Measurements from ENCODE around the gene DLG5.

DNA sequence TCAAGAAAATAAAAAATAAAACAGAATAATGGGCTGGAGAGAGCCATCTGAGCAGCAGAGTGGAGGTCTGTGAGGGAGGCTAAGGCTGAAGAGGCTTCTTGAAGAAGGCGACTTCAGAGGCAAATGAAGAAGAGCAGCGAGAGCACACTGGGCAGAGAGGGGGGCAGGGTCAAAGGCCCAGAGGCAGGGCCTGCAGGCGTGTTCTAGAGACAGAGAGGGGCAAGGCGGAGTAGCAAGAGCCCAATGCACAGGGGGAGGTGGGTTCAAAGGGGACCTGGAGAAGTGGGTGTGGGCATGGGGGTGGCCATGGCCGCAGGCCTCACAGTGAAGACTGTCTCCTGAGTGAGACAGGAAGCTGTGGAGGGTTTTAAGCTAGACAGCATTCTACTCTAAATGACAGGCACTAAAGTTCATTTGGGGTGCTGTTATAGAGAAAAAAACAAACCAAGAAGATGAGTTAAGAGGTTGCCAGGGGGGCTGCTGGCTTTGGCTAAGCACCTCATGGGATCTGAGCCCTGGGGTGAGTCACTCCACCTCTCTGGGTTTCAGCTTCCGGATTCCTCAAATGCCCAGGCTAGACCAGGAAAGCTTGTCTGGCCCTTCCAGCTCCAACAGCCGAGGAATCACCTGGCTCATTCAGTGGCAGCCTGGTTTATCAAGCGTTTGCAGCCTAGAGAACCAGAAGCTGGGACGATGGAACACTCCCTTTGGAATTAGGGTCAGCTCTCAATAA is 81.7 kb downstream of the DLG5 start:
- TF ChIP-seq, protein P1, sequence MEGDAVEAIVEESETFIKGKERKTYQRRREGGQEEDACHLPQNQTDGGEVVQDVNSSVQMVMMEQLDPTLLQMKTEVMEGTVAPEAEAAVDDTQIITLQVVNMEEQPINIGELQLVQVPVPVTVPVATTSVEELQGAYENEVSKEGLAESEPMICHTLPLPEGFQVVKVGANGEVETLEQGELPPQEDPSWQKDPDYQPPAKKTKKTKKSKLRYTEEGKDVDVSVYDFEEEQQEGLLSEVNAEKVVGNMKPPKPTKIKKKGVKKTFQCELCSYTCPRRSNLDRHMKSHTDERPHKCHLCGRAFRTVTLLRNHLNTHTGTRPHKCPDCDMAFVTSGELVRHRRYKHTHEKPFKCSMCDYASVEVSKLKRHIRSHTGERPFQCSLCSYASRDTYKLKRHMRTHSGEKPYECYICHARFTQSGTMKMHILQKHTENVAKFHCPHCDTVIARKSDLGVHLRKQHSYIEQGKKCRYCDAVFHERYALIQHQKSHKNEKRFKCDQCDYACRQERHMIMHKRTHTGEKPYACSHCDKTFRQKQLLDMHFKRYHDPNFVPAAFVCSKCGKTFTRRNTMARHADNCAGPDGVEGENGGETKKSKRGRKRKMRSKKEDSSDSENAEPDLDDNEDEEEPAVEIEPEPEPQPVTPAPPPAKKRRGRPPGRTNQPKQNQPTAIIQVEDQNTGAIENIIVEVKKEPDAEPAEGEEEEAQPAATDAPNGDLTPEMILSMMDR (IDR thresholded peaks at IDR 0.05; ENCODE audit: poor library complexity): no peak
- TF ChIP-seq EZH2 (IDR thresholded peaks at IDR 0.05; ENCODE audit: borderline replicate concordance): no peak
